ENCODE data around the gene GALNT11.

- no peak for TF ChIP-seq EZH2 (IDR thresholded peaks at IDR 0.05; ENCODE audit: insufficient read depth, poor library complexity, severe bottlenecking)
- TF ChIP-seq EZH2phosphoT487 (IDR thresholded peaks at IDR 0.05; ENCODE audit: insufficient read depth, low read depth): no peak
Observed at GRCh38 chr7:152000191-152000590, 25.3 kb upstream of the GALNT11 start.
